ENCODE measurements around the gene DRGX.

GRCh38 chr10:49407151-49407550, 11.3 kb upstream of the DRGX start:
- TF ChIP-seq MXI1 (IDR thresholded peaks at IDR 0.05; ENCODE audit: low read depth, low read length): no peak
- no peak for TF ChIP-seq ATF3 (IDR thresholded peaks at IDR 0.05; ENCODE audit: borderline replicate concordance, extremely low read depth, low read depth, low read length)
- TF ChIP-seq NR2F1 (conservative IDR thresholded peaks at IDR 0.05): no peak
- TF ChIP-seq CREB1 (IDR thresholded peaks at IDR 0.05; ENCODE audit: low read depth): no peak

All from GM12878 (cell line).